Adrenal gland (tissue), 5 donors: Measurements from ENCODE around the gene TRAF3.

ENCODE experiments used
- CTCF ChIP-seq, 6 experiments: fragments of 450-650 bp in 4 of 6; fragments of 200-600 bp in 2 of 6; sonication (generic) in 1 of 6; IDR thresholded peaks; 1 replicate in 5 of 6; 2 replicates in 1 of 6; pipeline versions ENCODE4 v1.5.1 to v1.8.0; 2016 to 2021; ENCODE audit warnings: antibody characterized with exemption in 6 of 6, mild to moderate bottlenecking in 2 of 6, moderate library complexity in 1 of 6
- POLR2A ChIP-seq, 2 donors: fragments of 450-650 bp; IDR thresholded peaks; one replicate each; pipeline ENCODE4 v1.6.1; 2017; ENCODE audit warnings: antibody characterized with exemption in 2 of 2, mild to moderate bottlenecking in 2 of 2, moderate library complexity in 1 of 2
- donor health status: DM: no; HTN: no; CAD: no.

DNA sequence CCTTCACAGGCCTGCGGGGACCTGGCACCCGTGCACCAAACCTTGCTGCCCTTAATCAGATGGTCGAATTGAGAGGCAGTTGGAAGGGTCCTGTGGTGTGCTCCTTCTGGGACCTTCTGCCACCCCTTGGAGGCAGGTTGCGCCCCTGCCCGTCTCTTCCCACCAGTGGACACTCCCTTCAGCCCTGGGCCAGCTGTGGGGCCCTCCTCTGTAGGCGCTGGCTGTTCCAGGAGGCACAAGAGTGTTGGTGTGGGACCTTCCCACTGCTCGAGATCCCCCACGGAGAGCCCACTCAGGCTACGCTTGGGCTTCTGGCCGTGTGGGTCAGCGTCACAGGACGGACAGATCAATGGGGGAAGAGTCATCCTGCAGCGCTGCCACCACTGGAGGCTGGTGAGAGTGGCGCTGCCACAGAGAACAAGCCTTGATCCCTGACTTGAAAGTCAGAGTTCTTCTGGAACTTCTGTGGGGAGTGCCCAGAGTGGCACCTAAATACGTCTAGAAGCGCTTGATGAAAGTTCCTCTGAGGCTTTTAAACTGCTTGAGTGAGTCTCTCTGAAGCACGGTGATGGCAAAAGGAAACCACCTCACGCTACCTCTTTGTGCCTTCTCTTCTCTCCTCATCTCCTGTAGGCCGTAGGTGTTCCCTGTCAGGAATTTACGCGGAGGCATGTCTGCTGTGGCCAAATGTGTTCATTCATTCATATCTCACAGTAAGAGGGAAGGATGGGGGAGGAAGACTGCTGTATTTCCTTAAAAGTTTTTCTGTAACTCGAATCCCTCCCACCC is 48.3 kb downstream of the TRAF3 start:
- no peak for TF ChIP-seq POLR2A (IDR thresholded peaks at IDR 0.05)
- TF ChIP-seq CTCF (IDR thresholded peaks at IDR 0.05) = no peak
